ENCODE measurements around the gene NOG. TPM values are rescaled to one million over a fixed set of nuclear protein-coding genes. Genes with fewer than 3 reads are reported as not detected.

Gene NOG
- total and polyA plus RNA-seq, 2 experiments from 2014 or later, result 18.9 to 66.4 TPM

- Histone ChIP-seq H3K4me3 (no peak overlapping the region), H3K27me3 (no peaks in the 10 kb centered on the region), H3K4me1 (ENCODE audit: low read depth) (peaks cover 8% of the 10 kb centered on the region), H3K9me3 (ENCODE audit: low read depth) (no peaks in the 10 kb centered on the region), H3K27ac (no peak overlapping the region), H3K36me3 (no peaks in the 10 kb centered on the region)
- DNase-seq (ENCODE audit: low read depth in 1 of 2, low spot score in 1 of 2), result no peak
- TF ChIP-seq, protein P1, sequence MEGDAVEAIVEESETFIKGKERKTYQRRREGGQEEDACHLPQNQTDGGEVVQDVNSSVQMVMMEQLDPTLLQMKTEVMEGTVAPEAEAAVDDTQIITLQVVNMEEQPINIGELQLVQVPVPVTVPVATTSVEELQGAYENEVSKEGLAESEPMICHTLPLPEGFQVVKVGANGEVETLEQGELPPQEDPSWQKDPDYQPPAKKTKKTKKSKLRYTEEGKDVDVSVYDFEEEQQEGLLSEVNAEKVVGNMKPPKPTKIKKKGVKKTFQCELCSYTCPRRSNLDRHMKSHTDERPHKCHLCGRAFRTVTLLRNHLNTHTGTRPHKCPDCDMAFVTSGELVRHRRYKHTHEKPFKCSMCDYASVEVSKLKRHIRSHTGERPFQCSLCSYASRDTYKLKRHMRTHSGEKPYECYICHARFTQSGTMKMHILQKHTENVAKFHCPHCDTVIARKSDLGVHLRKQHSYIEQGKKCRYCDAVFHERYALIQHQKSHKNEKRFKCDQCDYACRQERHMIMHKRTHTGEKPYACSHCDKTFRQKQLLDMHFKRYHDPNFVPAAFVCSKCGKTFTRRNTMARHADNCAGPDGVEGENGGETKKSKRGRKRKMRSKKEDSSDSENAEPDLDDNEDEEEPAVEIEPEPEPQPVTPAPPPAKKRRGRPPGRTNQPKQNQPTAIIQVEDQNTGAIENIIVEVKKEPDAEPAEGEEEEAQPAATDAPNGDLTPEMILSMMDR (IDR thresholded peaks at IDR 0.05; ENCODE audit: low read depth, low read length), result no peak
These were observed 19.6 kb downstream of the NOG start for GRCh38 chr17:56613131-56613530.

GRCh38 chr17:56614522-56614921 is 21.0 kb downstream of the NOG start:
- TF ChIP-seq, protein P1 (IDR thresholded peaks at IDR 0.05; ENCODE audit: low read depth, low read length), result no peak
- no peak overlapping the region for H3K4me3 ChIP-seq
- peaks cover 8% of the 10 kb centered on the region for H3K4me1 ChIP-seq (ENCODE audit: low read depth)
- no peaks in the 10 kb centered on the region for H3K27me3 ChIP-seq
- DNase-seq (ENCODE audit: low read depth in 1 of 2, low spot score in 1 of 2), result no peak
- H3K9me3 ChIP-seq (ENCODE audit: low read depth), result no peaks in the 10 kb centered on the region
- H3K27ac ChIP-seq, result no peak overlapping the region
- H3K36me3 ChIP-seq, result no peaks in the 10 kb centered on the region

DNA sequence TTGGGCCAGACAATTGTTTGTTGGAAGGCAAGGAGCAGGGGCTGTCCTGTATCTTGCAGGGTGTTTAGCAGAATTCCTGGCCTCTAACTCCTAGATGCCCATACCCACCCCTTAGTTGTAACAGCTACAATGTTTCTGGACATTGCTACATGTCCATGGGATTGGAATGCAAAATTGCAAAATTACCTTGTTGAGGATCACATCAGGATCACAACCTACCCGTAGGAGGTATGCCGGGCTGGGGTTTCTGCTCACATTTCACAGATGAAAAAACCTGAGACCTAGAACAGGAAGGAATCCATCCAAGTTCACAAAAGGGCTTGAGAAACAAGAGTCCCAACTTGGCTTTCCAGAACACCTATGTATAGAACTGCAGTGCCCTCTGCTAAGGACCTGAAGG is 22.7 kb downstream of the NOG start:
- no peak for DNase-seq (ENCODE audit: low read depth in 1 of 2, low spot score in 1 of 2)
- Histone ChIP-seq H3K36me3 (no peaks in the 10 kb centered on the region), H3K9me3 (ENCODE audit: low read depth) (no peaks in the 10 kb centered on the region), H3K4me3 (no peak overlapping the region), H3K27me3 (no peaks in the 10 kb centered on the region), H3K4me1 (ENCODE audit: low read depth) (peaks cover 8% of the 10 kb centered on the region), H3K27ac (no peak overlapping the region)
- TF ChIP-seq, protein P1 (IDR thresholded peaks at IDR 0.05; ENCODE audit: low read depth, low read length), result no peak

DNA sequence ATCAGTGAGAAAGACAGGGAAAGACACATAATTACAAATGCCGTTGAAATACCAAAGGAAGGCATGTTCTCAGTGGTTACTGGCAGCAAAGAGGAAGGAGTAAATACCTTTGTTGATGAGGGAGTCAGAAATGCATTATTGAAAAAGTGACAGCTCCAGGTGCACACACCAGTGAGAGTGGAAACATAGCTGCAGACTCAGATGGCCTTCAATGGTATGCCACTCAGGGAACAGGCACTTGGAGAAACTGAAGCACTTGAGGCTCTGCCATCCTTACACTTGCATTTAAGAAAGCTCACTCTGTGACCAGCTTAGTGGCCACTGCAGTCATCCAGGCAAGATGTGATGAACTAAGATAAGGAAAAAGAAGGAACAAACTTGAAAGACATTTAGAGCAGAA is 29.9 kb downstream of the NOG start:
- Histone ChIP-seq H3K4me3 (no peak overlapping the region), H3K4me1 (ENCODE audit: low read depth) (peaks cover 23% of the 10 kb centered on the region), H3K9me3 (ENCODE audit: low read depth) (no peaks in the 10 kb centered on the region), H3K36me3 (no peaks in the 10 kb centered on the region), H3K27ac (peak overlapping the region; percentile 79), H3K27me3 (no peaks in the 10 kb centered on the region)
- TF ChIP-seq, protein P1 (IDR thresholded peaks at IDR 0.05; ENCODE audit: low read depth, low read length), result no peak
- no peak for DNase-seq (ENCODE audit: low read depth in 1 of 2, low spot score in 1 of 2)

- peak overlapping the region; percentile 79 for H3K27ac ChIP-seq
- DNase-seq (ENCODE audit: low read depth in 1 of 2, low spot score in 1 of 2), result peak in 1 of 2 donors; percentile 35
- TF ChIP-seq, protein P1 (IDR thresholded peaks at IDR 0.05; ENCODE audit: low read depth, low read length), result no peak
- no peaks in the 10 kb centered on the region for H3K36me3 ChIP-seq
- no peak overlapping the region for H3K4me3 ChIP-seq
- peaks cover 23% of the 10 kb centered on the region for H3K4me1 ChIP-seq (ENCODE audit: low read depth)
- no peaks in the 10 kb centered on the region for H3K9me3 ChIP-seq (ENCODE audit: low read depth)
- H3K27me3 ChIP-seq, result no peaks in the 10 kb centered on the region
These were observed 30.8 kb downstream of the NOG start for GRCh38 chr17:56624309-56624708.

GRCh38 chr17:56624912-56625311 is 31.4 kb downstream of the NOG start:
- peak in 1 of 2 donors; percentile 15 for DNase-seq (ENCODE audit: low read depth in 1 of 2, low spot score in 1 of 2)
- H3K9me3 ChIP-seq (ENCODE audit: low read depth), result no peaks in the 10 kb centered on the region
- no peak overlapping the region for H3K4me3 ChIP-seq
- H3K4me1 ChIP-seq (ENCODE audit: low read depth), result peaks cover 23% of the 10 kb centered on the region
- TF ChIP-seq, protein P1 (IDR thresholded peaks at IDR 0.05; ENCODE audit: low read depth, low read length), result no peak
- H3K27me3 ChIP-seq, result no peaks in the 10 kb centered on the region
- no peaks in the 10 kb centered on the region for H3K36me3 ChIP-seq
- H3K27ac ChIP-seq, result peak overlapping the region; percentile 79
